Measurements from ENCODE around the gene TYSND1.

The TYSND1 gene

DNA sequence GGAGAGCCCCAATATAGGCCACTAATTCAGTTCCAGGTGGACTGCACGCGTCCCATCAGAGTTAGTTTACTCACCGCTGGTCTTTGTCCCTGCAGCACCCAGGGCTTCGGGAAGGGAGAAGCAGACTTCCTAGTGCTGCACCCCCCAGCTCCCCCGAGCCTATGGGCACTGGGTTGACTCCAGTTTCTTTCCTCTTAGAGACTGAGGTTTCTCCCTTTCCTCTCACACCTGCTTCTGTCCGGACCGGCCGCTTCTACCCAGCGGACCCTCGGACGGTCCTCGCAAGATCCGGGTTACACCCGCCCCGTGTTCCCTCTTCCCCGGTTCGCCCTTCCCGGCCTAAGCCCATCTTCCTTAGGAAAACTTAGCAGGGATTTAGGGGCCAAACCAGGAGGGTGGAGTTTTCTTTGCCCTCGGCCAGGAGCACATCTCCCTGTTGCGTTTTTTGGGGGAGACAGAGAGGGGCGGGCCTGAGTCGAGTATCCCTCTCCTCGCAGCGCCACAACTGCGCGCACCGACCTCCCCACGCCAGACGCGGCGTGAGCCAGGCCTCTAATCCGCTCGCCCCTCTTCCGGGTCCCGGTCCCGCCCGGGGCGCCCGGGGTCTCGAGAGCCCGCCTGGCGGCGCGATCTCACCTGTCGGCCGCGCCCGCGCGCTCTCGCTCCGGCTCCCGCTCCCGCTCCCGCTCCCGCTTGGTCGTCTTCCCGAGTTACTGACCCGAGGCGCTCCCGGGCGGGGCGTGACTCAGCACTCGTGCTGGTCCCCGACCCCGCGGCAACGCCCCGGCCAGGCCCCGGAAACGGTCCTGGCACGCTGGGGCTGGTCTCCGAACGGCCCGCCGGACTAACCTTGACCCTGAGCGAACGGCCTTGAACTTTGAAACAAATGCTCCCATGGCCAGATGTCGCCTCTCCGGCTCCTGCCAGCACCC, 14.1 kb downstream of the TYSND1 start, which contains the start of gene AIFM2:
Gene AIFM2 (minus strand): TSS at position 728 of the 932 bp plus-strand sequence. CDS start 8,741 bp downstream, outside the sequence.
- TF ChIP-seq EZH2phosphoT487 (IDR thresholded peaks at IDR 0.05; ENCODE audit: borderline replicate concordance, low read length) = no peak
- TF ChIP-seq, protein P1, sequence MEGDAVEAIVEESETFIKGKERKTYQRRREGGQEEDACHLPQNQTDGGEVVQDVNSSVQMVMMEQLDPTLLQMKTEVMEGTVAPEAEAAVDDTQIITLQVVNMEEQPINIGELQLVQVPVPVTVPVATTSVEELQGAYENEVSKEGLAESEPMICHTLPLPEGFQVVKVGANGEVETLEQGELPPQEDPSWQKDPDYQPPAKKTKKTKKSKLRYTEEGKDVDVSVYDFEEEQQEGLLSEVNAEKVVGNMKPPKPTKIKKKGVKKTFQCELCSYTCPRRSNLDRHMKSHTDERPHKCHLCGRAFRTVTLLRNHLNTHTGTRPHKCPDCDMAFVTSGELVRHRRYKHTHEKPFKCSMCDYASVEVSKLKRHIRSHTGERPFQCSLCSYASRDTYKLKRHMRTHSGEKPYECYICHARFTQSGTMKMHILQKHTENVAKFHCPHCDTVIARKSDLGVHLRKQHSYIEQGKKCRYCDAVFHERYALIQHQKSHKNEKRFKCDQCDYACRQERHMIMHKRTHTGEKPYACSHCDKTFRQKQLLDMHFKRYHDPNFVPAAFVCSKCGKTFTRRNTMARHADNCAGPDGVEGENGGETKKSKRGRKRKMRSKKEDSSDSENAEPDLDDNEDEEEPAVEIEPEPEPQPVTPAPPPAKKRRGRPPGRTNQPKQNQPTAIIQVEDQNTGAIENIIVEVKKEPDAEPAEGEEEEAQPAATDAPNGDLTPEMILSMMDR (IDR thresholded peaks at IDR 0.05; ENCODE audit: low read depth, low read length, poor library complexity, severe bottlenecking) = peak; percentile 15
- no peaks in the 10 kb centered on the region for H3K27me3 ChIP-seq (ENCODE audit: control insufficient read depth, low read length)
- peaks cover 23% of the 10 kb centered on the region for H3K4me1 ChIP-seq (ENCODE audit: control insufficient read depth, low read length)
- peaks cover 13% of the 10 kb centered on the region for H3K79me2 ChIP-seq (ENCODE audit: control insufficient read depth, low read length)
- H3F3A ChIP-seq (ENCODE audit: control insufficient read depth, insufficient read depth) = peaks cover 13% of the 10 kb centered on the region
- H3K27ac ChIP-seq (ENCODE audit: low read depth, low read length) = no peak within 1 kb of the TSS
- peak within 1 kb of the TSS; percentile 94 for H3K4me2 ChIP-seq (ENCODE audit: low read length)
- H3K9me3 ChIP-seq (ENCODE audit: control insufficient read depth, insufficient read depth, low read length) = no peaks in the 10 kb centered on the region
- no peaks in the 10 kb centered on the region for H3K9me2 ChIP-seq (replicated peaks; ENCODE audit: control insufficient read depth, low read length)
- no peaks in the 10 kb centered on the region for H4K20me1 ChIP-seq (ENCODE audit: control insufficient read depth, insufficient read depth, low read depth, low read length)
- no peaks in the 10 kb centered on the region for H3K36me3 ChIP-seq (ENCODE audit: control insufficient read depth, low read length)
- peak within 1 kb of the TSS; percentile 85 for H3K4me3 ChIP-seq (ENCODE audit: low read length)

DNA sequence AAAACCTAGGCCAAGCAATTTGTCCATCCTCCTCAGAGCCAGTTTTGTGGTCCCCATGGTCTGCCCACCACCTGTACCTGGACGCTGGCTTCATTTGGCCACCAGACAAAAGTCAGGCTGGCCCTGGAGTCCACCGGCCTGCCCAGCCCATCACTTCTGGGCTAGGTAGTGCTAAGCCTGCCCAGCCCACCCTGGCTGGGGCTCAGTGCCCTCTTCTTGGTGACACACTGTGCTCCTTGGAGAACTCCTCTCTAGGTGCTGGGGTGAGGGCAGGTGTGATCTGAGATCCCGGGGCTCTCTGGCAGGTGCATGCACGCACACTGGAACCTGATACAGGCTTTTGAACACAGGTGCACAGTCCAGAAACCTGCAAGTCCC, 15.0 kb downstream of the TYSND1 start:
- peak overlapping the region; percentile 85 for H3K4me3 ChIP-seq (ENCODE audit: low read length)
- peaks cover 23% of the 10 kb centered on the region for H3K4me1 ChIP-seq (ENCODE audit: control insufficient read depth, low read length)
- H3K9me2 ChIP-seq (replicated peaks; ENCODE audit: control insufficient read depth, low read length) = no peaks in the 10 kb centered on the region
- H3F3A ChIP-seq (ENCODE audit: control insufficient read depth, insufficient read depth) = peaks cover 13% of the 10 kb centered on the region
- no peak for TF ChIP-seq EZH2phosphoT487 (IDR thresholded peaks at IDR 0.05; ENCODE audit: borderline replicate concordance, low read length)
- TF ChIP-seq, protein P1 (IDR thresholded peaks at IDR 0.05; ENCODE audit: low read depth, low read length, poor library complexity, severe bottlenecking) = no peak
- H3K27me3 ChIP-seq (ENCODE audit: control insufficient read depth, low read length) = no peaks in the 10 kb centered on the region
- H3K9me3 ChIP-seq (ENCODE audit: control insufficient read depth, insufficient read depth, low read length) = no peaks in the 10 kb centered on the region
- no peaks in the 10 kb centered on the region for H3K36me3 ChIP-seq (ENCODE audit: control insufficient read depth, low read length)
- H3K4me2 ChIP-seq (ENCODE audit: low read length) = peak overlapping the region; percentile 94
- H4K20me1 ChIP-seq (ENCODE audit: control insufficient read depth, insufficient read depth, low read depth, low read length) = no peaks in the 10 kb centered on the region
- peaks cover 13% of the 10 kb centered on the region for H3K79me2 ChIP-seq (ENCODE audit: control insufficient read depth, low read length)
- H3K27ac ChIP-seq (ENCODE audit: low read depth, low read length) = no peak overlapping the region

DNA sequence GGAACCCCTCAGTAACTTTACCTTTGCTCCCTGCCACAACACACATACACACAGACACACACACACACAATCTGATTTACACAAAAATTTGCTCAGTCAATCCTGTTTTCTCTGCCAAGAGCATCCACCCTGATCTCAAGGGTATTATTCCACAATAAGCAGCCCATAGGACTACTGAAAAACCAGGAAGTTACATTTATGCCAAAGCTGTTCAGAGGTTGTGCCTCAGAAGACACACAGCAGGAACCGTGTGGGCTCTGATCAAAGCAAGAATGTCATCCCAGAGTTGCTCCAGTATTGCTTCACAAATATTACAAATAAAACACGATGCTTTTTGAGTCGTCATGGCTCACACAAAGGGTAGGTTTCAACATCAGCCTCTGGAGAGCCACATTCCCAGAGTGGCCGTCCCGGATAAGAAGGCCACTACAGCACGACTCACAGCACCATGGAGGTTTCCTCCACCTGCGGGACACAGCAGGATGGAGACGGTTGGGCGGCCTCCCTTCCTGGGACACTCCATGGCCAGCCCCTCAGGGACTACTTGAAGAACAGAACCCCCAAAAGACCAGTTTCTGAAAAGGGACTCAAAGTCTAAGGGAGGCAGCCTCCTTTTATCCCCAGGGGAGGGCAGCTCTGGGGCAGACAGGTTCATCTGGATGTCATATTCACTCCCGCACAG, 15.5 kb downstream of the TYSND1 start:
- Histone ChIP-seq H3K9me3 (ENCODE audit: control insufficient read depth, insufficient read depth, low read length) (no peaks in the 10 kb centered on the region), H3K27me3 (ENCODE audit: control insufficient read depth, low read length) (no peaks in the 10 kb centered on the region), H3K4me1 (ENCODE audit: control insufficient read depth, low read length) (peaks cover 29% of the 10 kb centered on the region), H3K4me2 (ENCODE audit: low read length) (peak overlapping the region; percentile 94), H4K20me1 (ENCODE audit: control insufficient read depth, insufficient read depth, low read depth, low read length) (no peaks in the 10 kb centered on the region), H3K4me3 (ENCODE audit: low read length) (peak overlapping the region; percentile 85; the same call in 1 of the 2 replicates), H3F3A (ENCODE audit: control insufficient read depth, insufficient read depth) (peaks cover 13% of the 10 kb centered on the region), H3K9me2 (replicated peaks; ENCODE audit: control insufficient read depth, low read length) (no peaks in the 10 kb centered on the region), H3K36me3 (ENCODE audit: control insufficient read depth, low read length) (no peaks in the 10 kb centered on the region), H3K79me2 (ENCODE audit: control insufficient read depth, low read length) (peaks cover 13% of the 10 kb centered on the region), H3K27ac (ENCODE audit: low read depth, low read length) (no peak overlapping the region)
- no peak for TF ChIP-seq EZH2phosphoT487 (IDR thresholded peaks at IDR 0.05; ENCODE audit: borderline replicate concordance, low read length)
- TF ChIP-seq, protein P1 (IDR thresholded peaks at IDR 0.05; ENCODE audit: low read depth, low read length, poor library complexity, severe bottlenecking) = no peak

Data from DOHH2 (cell line).